ENCODE measurements around the gene TLCD4. TPM values are rescaled to one million over a fixed set of nuclear protein-coding genes. Genes with fewer than 3 reads are reported as not detected.

TLCD4 gene
- total RNA-seq, 1 experiment from 2014 or later: 1.8 TPM

- no CpG with 5 or more reads among the region's 1 CpG for WGBS (ENCODE audit: extremely low coverage, insufficient read length, low lambda C conversion rate)
Observed at GRCh38 chr1:95111014-95111413, 6.1 kb upstream of the TLCD4 start.

More at GRCh38 chr1:95111014-95111413, 6.1 kb upstream of the TLCD4 start:
- no peak overlapping the region for H3K27ac Mint-ChIP-seq
- H3K23ac ChIP-seq (ENCODE audit: insufficient read length, low read depth, low read length): no peak overlapping the region
- no peak overlapping the region for H3K56ac ChIP-seq (ENCODE audit: insufficient read length, low read depth, low read length)
- H3K27ac ChIP-seq (ENCODE audit: insufficient read length, low read depth, low read length): no peak overlapping the region
- no peak overlapping the region for H3K18ac ChIP-seq (ENCODE audit: insufficient read length, low read depth, low read length)
- no peak overlapping the region for H2BK15ac ChIP-seq (ENCODE audit: low read depth, low read length)
- no peaks in the 10 kb centered on the region for H3K23me2 ChIP-seq (ENCODE audit: insufficient read length, low read depth, low read length, poor library complexity, severe bottlenecking)
- H3K4me1 ChIP-seq (ENCODE audit: insufficient read depth, low read length): no peaks in the 10 kb centered on the region
- TF ChIP-seq, protein P1, sequence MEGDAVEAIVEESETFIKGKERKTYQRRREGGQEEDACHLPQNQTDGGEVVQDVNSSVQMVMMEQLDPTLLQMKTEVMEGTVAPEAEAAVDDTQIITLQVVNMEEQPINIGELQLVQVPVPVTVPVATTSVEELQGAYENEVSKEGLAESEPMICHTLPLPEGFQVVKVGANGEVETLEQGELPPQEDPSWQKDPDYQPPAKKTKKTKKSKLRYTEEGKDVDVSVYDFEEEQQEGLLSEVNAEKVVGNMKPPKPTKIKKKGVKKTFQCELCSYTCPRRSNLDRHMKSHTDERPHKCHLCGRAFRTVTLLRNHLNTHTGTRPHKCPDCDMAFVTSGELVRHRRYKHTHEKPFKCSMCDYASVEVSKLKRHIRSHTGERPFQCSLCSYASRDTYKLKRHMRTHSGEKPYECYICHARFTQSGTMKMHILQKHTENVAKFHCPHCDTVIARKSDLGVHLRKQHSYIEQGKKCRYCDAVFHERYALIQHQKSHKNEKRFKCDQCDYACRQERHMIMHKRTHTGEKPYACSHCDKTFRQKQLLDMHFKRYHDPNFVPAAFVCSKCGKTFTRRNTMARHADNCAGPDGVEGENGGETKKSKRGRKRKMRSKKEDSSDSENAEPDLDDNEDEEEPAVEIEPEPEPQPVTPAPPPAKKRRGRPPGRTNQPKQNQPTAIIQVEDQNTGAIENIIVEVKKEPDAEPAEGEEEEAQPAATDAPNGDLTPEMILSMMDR (conservative IDR thresholded peaks at IDR 0.05): no peak
- no peak overlapping the region for H3K9ac ChIP-seq (ENCODE audit: extremely low read depth, insufficient read length, low read length)
- no peak overlapping the region for H2BK20ac ChIP-seq (ENCODE audit: low read depth, low read length, poor library complexity, severe bottlenecking)
- no peak overlapping the region for H3K14ac ChIP-seq (ENCODE audit: insufficient read depth, low read length)
- no peak overlapping the region for H2AFZ ChIP-seq (ENCODE audit: low read length)
- H3K4me3 Mint-ChIP-seq: no peak overlapping the region
- H3K79me2 ChIP-seq (ENCODE audit: insufficient read depth, low read length): no peaks in the 10 kb centered on the region
- no peak overlapping the region for H2BK5ac ChIP-seq (ENCODE audit: insufficient read length, low read length)
- H3K27me3 ChIP-seq (ENCODE audit: insufficient read depth, low read length): no peaks in the 10 kb centered on the region
- H3K4ac ChIP-seq (ENCODE audit: low read depth, low read length): no peak overlapping the region
- no peak overlapping the region for H3T11ph ChIP-seq (ENCODE audit: low read length)
- no peak overlapping the region for H2BK12ac ChIP-seq (ENCODE audit: insufficient read length, low read depth, low read length)
- H4K20me1 ChIP-seq (ENCODE audit: control insufficient read depth, insufficient read depth, insufficient read length): no peaks in the 10 kb centered on the region
- H3K36me3 Mint-ChIP-seq (ENCODE audit: insufficient read depth in 1 of 3, low read depth in 3 of 3): no peaks in the 10 kb centered on the region
- no peak for DNase-seq
- no peak overlapping the region for H4K91ac ChIP-seq (ENCODE audit: insufficient read length, low read depth, low read length)
- no peaks in the 10 kb centered on the region for H3K9me3 Mint-ChIP-seq
- no peak overlapping the region for H4K5ac ChIP-seq (ENCODE audit: insufficient read length, low read depth, low read length)
- H3K27me3 Mint-ChIP-seq (ENCODE audit: low read depth): peaks cover 3% of the 10 kb centered on the region; the same call in 1 of the 2 replicates
- no peak overlapping the region for H3K4me2 ChIP-seq (ENCODE audit: insufficient read depth, insufficient read length, low read length)
- H4K8ac ChIP-seq (replicated peaks; ENCODE audit: insufficient read length, low read depth, low read length): no peak overlapping the region
- no peaks in the 10 kb centered on the region for H3K79me1 ChIP-seq (ENCODE audit: insufficient read depth, low read depth, low read length, poor library complexity, severe bottlenecking)
- peaks cover 2 to 3% of the 10 kb centered on the region in 2 experiments; a peak in 2 of 4 replicates for H3K4me1 Mint-ChIP-seq
- no peak overlapping the region for H2AK5ac ChIP-seq (ENCODE audit: insufficient read length, low read length)
- no peak overlapping the region for H2BK120ac ChIP-seq (ENCODE audit: low read depth, low read length, poor library complexity, severe bottlenecking)
- no peaks in the 10 kb centered on the region for H3K9me3 ChIP-seq (ENCODE audit: control insufficient read depth, low read depth, low read length)

All from H9 (cell line).